ENCODE results near the gene DGKD.
A peak's percentile ranks its signal among the peaks of the same experiment; 100 is the strongest.

The DGKD gene

DNA sequence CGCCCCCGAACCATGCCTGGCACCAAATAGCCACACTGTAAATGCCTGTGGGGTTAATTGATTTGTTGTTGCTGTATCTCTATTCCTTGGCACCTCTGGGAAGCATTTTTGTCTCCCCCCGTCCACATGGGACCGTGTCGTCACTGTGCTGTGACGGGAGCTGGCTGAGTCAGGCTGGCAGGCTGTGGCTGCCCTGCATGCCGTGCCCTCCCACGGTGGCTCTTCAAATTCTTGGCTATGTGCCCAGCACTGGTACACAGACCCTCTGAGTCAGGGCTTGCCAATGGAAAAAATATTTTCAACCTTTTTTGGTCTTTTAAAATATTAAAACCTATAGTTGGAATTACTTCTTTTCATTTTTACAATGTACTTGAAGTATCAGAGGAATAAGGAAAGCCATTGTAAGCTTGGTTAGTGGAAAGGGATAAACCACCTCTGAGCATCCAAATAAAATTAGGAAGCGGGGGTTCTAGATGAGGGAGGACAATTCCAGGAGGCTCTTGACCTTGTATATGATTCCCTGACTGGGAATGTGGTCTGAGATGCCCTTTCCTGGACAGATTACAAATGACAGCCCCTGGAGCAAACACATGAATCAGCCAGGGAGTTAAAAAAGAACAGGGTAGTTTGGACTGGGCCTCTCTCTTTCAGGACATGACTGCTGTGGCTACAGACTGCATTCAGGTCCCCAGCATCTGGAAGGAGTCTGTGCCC is 59.4 kb downstream of the DGKD start:
- Histone ChIP-seq H3K79me2 (ENCODE audit: insufficient read depth, low read length) (no peaks in the 10 kb centered on the region), H4K20me1 (ENCODE audit: insufficient read depth, low read length) (peaks cover 9% of the 10 kb centered on the region; the same call in 1 of the 2 replicates), H2AFZ (ENCODE audit: low read depth, low read length) (no peak overlapping the region), H3K4me3 (ENCODE audit: low read depth in 1 of 2, low read length in 2 of 2) (no peak overlapping the region), H3K4me1 (ENCODE audit: insufficient read depth, low read length) (peaks cover 9% of the 10 kb centered on the region), H3K27ac (ENCODE audit: low read length) (no peak overlapping the region), H3K36me3 (ENCODE audit: insufficient read depth, low read length) (peaks cover 9% of the 10 kb centered on the region), H3K27me3 (ENCODE audit: insufficient read depth, low read length, poor library complexity) (no peaks in the 10 kb centered on the region), H3K4me2 (ENCODE audit: insufficient read depth, low read length) (no peak overlapping the region), H3K9ac (ENCODE audit: low read depth, low read length) (no peak overlapping the region), H3K9me3 (ENCODE audit: insufficient read depth, low read length, severe bottlenecking) (no peaks in the 10 kb centered on the region)
- TF ChIP-seq, protein P1, sequence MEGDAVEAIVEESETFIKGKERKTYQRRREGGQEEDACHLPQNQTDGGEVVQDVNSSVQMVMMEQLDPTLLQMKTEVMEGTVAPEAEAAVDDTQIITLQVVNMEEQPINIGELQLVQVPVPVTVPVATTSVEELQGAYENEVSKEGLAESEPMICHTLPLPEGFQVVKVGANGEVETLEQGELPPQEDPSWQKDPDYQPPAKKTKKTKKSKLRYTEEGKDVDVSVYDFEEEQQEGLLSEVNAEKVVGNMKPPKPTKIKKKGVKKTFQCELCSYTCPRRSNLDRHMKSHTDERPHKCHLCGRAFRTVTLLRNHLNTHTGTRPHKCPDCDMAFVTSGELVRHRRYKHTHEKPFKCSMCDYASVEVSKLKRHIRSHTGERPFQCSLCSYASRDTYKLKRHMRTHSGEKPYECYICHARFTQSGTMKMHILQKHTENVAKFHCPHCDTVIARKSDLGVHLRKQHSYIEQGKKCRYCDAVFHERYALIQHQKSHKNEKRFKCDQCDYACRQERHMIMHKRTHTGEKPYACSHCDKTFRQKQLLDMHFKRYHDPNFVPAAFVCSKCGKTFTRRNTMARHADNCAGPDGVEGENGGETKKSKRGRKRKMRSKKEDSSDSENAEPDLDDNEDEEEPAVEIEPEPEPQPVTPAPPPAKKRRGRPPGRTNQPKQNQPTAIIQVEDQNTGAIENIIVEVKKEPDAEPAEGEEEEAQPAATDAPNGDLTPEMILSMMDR (IDR thresholded peaks at IDR 0.05; ENCODE audit: borderline replicate concordance, extremely low read depth, low read length, poor library complexity, severe bottlenecking) = no peak
- TF ChIP-seq EZH2 (IDR thresholded peaks at IDR 0.05; ENCODE audit: borderline replicate concordance, low read depth, low read length, severe bottlenecking) = no peak
- DNase-seq = no peak
- no peak for ATAC-seq (ENCODE audit: insufficient read depth, low read depth)

DNA sequence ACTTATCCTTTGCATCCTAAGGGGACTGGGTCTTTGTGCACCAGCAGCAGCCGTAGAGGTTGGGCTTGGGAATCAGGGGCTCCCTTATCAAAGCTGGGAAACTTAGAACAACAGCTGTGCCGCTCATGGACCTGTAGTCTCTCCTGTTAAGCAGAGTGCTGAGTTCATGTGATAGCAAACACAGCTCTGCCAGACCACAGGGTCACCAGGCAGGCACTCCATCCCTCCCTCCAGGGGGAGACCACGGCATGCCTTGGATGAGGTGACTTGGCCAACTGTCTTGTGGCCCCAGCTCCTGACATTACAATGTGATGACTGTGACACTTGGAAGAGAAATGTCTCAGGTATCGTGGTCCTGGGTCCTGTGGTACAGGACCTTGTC is 60.0 kb downstream of the DGKD start:
- DNase-seq (no peak), ATAC-seq (ENCODE audit: insufficient read depth, low read depth) (no peak)
- Histone ChIP-seq H3K27ac (ENCODE audit: low read length) (no peak overlapping the region), H3K27me3 (ENCODE audit: insufficient read depth, low read length, poor library complexity) (no peaks in the 10 kb centered on the region), H3K4me2 (ENCODE audit: insufficient read depth, low read length) (no peak overlapping the region), H3K79me2 (ENCODE audit: insufficient read depth, low read length) (no peaks in the 10 kb centered on the region), H3K9me3 (ENCODE audit: insufficient read depth, low read length, severe bottlenecking) (no peaks in the 10 kb centered on the region), H3K36me3 (ENCODE audit: insufficient read depth, low read length) (peaks cover 9% of the 10 kb centered on the region), H3K9ac (ENCODE audit: low read depth, low read length) (no peak overlapping the region), H3K4me1 (ENCODE audit: insufficient read depth, low read length) (peaks cover 9% of the 10 kb centered on the region), H3K4me3 (ENCODE audit: low read depth in 1 of 2, low read length in 2 of 2) (no peak overlapping the region), H2AFZ (ENCODE audit: low read depth, low read length) (no peak overlapping the region), H4K20me1 (ENCODE audit: insufficient read depth, low read length) (peaks cover 14% of the 10 kb centered on the region; the same call in 1 of the 2 replicates)
- no peak for TF ChIP-seq EZH2 (IDR thresholded peaks at IDR 0.05; ENCODE audit: borderline replicate concordance, low read depth, low read length, severe bottlenecking)
- TF ChIP-seq, protein P1 (IDR thresholded peaks at IDR 0.05; ENCODE audit: borderline replicate concordance, extremely low read depth, low read length, poor library complexity, severe bottlenecking) = no peak

DNA sequence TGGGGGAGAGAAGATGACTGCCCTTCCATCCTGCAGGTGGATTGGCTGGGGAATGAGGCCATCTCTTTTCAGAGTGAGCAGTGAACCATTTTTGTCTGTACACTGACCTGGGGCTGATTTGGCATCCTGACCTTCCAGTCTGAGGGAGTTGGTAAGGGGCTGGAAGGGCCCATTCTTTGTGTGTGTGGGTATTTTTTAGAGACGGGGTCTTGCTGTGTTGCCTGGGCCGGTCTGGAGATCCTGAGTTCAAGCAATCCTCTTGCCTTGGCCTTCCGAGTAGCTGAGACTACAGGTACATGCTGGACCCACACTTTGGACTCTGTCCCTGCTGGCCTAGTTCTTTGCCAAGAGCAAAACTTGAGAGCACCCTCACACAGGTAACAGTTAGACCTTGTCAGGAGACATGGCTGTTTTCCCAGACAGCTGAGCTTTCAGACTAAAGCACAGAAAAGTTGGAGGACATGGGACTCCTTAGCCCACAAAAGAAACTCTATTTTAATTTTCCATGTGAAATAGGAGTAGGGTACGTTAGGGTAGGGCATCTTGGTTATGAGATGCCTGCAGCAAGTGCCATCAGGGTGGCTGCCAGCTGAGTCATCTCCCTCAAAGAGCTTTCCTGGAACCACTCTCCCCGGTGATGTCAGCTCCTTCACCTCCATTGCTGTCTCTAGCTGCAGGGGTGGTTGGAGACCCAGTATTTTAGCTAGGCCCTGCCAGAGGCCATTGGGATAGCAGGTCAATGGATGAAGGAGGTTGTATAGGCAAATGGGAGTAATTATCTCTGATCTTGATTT is 60.7 kb downstream of the DGKD start:
- Histone ChIP-seq H3K4me3 (ENCODE audit: low read depth in 1 of 2, low read length in 2 of 2) (no peak overlapping the region), H2AFZ (ENCODE audit: low read depth, low read length) (no peak overlapping the region), H3K27ac (ENCODE audit: low read length) (no peak overlapping the region), H3K27me3 (ENCODE audit: insufficient read depth, low read length, poor library complexity) (no peaks in the 10 kb centered on the region), H3K79me2 (ENCODE audit: insufficient read depth, low read length) (no peaks in the 10 kb centered on the region), H4K20me1 (ENCODE audit: insufficient read depth, low read length) (peaks cover 15% of the 10 kb centered on the region; the same call in 1 of the 2 replicates), H3K4me1 (ENCODE audit: insufficient read depth, low read length) (peaks cover 3% of the 10 kb centered on the region), H3K9ac (ENCODE audit: low read depth, low read length) (no peak overlapping the region), H3K9me3 (ENCODE audit: insufficient read depth, low read length, severe bottlenecking) (no peaks in the 10 kb centered on the region), H3K36me3 (ENCODE audit: insufficient read depth, low read length) (peaks cover 9% of the 10 kb centered on the region), H3K4me2 (ENCODE audit: insufficient read depth, low read length) (no peak overlapping the region)
- 0 out of 3 replicates have a peak, but pooled peaks have one; percentile 31 for ATAC-seq (ENCODE audit: insufficient read depth, low read depth)
- DNase-seq = no peak
- no peak for TF ChIP-seq EZH2 (IDR thresholded peaks at IDR 0.05; ENCODE audit: borderline replicate concordance, low read depth, low read length, severe bottlenecking)
- TF ChIP-seq, protein P1 (IDR thresholded peaks at IDR 0.05; ENCODE audit: borderline replicate concordance, extremely low read depth, low read length, poor library complexity, severe bottlenecking) = no peak
